Middle frontal gyrus (tissue), 1 donor: ENCODE results near the gene ADCY2.

Source experiments
- DNase-seq: peaks from one replicate; pipeline ENCODE4 v3.0.0-alpha.2; 2015; ENCODE audit warnings: low spot score; ENCODE audit errors: extremely low spot score

Gene ADCY2

GRCh38 chr5:7501061-7501460 lies 105.1 kb downstream of the ADCY2 start:
- no peak for DNase-seq

DNA sequence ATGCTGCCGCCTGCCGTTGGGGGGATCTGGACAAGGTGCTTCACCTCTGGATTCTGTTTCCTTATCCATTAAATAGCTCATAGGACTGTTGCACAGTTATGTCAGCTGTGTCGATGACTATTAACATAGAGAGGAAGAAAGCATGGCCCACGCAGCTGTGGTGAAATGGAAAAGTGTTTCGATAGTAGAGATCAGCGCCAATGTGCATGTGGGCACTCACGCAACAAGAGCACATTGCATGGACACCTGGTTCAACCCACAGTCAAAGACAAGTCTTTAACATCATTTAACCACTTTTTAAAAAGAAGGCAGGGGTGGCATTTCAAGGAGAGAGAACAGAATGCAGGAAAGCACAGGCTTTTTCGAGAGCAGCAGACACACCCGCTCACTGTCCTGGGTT lies 107.6 kb downstream of the ADCY2 start:
- no peak for DNase-seq

DNA sequence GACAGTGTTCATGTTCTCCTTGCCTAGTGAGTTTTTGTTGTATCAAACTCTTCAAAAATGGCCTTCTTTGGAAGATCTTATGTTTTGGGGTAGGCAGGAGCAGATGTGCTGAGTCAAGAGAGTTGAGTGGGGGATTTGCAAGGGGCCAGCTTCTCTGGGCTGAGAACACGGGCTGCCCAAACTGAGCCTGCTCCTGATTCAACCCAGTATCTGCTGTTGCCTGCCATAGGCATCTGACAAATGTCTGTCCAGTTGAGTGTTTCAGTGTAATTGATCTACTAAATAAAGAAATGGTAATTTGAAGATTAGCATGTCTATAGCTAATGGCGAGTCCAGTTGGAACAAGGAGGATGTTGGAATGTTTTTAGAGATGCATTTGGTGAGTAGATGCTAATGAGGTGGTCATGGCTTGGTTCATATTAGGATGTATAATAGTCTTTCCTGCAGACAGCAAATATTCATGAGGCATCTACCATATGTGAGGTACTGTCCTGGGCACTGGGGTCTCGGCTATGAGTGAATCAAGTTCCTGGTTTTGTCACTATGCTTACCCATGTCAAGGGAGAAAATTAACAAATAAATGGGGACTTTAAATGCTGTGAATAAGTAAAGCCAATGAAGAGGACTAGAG lies 119.5 kb downstream of the ADCY2 start:
- no peak for DNase-seq

DNA sequence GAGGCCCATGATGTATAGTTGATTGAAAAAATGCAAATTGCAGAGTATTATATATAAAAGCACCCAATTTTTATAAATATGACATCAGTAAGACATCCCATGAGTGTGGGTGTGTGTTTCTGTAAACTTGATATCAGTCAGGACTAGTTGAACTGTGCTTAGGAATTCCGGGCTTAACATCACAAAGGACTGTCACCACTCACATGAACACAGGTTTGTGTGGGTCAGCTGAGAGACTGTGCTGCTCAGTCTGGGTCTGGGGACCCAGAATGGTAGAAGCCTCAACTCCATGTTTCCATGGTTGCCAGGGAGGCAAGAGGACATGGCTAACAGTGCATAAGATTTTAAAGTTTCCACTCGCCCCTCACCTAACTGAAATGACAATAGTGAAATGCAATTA lies 120.3 kb downstream of the ADCY2 start:
- DNase-seq = no peak

DNA sequence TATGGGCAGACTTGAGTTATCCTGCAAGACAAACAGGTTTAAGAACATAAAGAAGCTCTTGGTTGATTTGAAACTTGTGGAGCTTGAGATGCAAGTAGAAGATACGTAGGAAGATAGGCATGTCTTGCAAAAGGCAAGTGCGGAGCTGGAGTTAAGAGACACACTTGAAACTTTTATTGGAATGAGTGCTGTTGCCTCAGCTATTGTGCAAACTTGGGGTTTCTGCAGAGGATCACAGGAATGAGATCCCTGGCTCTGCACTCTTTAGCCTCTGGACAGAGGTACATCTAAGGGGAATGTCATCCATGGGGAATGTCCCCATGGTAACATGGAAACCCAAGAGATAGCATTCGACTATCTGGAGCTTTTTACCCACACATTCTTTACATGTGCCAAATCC lies 121.1 kb downstream of the ADCY2 start:
- DNase-seq = no peak

GRCh38 chr5:7518947-7519560 lies 123.1 kb downstream of the ADCY2 start:
- no peak for DNase-seq

- DNase-seq = no peak
Measured at GRCh38 chr5:7519564-7519963, 123.6 kb downstream of the ADCY2 start.

GRCh38 chr5:7529880-7530279 lies 133.9 kb downstream of the ADCY2 start:
- DNase-seq = no peak

GRCh38 chr5:7533941-7534340 lies 138.0 kb downstream of the ADCY2 start:
- DNase-seq = no peak

- DNase-seq = no peak
Measured at GRCh38 chr5:7534505-7534904, 138.6 kb downstream of the ADCY2 start.

DNA sequence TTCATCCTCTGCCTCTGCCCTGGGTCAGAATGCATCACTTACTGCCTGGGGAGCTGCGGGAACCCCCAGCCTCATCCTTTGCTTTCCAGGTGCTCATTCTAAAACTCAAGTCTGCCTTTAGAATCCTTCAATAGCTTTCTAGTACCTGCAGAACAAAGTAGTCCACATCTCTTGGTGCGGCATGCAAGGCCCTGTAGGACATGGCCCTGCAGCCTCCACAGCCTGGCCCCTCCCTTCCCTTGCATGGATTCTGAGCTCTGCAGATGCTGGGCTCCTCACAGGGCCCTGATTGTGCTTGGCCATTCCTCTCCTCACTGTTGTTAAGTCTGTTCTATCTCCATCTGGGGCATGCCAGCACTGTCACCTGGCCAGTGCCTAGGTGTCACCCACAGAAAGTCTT lies 141.6 kb downstream of the ADCY2 start:
- no peak for DNase-seq

GRCh38 chr5:7539571-7539970 lies 143.6 kb downstream of the ADCY2 start:
- DNase-seq = peak; percentile 2

DNA sequence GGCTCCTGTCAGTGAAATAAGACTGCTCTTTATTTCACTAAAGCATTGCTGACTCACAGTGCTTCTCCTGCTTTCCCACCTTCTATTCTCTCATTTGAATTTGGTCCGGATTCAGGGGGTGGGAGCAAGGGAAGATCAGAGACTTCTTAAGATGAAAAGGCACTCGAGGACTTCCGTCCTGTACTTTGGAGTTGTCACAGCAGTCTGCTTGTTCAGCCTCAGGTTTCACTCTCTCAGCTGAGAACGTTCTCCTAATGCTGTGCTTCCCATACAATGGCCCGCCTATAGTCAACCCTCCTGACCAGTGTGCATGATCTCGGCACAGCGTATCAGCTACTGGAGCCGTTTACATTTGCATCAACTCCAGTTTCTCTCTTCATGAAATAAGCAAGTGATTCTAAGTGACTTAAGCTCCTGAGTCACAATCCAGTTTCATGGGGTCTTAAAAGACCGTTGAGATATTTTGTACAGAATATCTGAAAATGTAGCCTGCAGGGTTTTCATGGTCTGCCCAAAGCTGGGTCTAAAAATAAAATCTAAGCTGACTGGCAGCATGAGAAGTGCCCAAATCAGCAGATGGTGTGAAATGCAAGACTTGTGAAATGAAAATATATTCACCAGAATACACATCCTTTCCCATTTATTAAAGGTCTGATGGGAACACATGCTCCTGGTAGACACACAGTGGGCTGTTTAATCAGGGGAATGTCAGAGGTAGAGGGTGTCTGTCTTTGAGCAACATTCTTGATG lies 145.0 kb downstream of the ADCY2 start:
- no peak for DNase-seq

DNA sequence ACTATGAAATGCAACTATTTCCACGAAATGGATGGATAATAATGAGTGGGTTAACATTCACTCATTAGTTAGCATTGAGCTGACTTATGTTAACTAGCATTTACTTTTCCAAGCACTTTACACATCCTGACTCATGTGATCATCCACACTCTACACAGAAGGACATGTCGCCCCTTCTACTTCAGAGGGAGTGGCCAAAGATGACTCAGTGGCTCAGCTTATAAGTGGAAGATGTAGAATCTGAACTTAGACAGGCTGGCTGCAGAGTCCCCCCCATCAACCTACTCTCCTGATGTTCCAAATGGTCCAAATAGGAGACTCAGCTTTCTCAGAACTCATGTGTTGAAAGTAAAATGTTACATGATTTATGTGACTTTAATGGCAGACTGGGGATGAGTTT lies 146.0 kb downstream of the ADCY2 start:
- no peak for DNase-seq

DNA sequence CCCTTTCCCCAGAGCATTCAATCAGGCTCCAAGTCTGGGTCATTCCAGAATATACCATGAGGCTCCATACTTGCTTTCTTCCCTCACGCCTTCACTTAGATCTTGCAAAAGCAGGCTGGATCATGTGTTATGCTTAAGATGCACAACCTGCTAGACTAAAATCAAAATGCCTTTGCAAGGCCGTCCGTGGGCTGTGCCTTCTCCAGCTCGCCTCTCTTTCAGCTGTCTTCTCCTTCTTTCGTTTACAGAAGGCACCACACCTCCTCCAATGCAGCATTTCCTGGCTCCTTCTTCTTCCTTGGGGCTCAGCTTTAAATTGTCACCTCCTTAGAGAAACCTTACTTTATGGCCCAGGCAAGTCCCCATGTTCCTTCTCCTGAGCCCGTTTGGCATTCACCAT lies 150.6 kb downstream of the ADCY2 start:
- no peak for DNase-seq

DNA sequence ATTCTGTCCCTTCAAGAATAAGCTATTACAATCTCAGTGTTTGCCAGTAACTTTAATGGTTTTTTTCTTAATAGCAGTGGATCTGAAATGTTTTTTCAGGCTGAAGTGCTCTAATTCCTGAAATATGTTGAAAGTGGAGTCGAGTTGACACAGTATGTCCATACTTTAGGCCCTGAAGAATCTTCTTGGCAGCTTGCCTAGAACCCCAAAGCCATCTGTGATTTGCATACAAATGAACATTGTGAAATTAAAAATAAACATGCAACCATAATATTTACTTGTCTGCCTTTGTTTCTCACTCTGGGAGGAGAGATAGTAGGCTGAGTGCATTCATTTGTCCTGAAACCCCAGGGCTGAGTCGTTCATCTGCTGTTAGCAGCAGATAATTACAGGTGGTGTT lies 152.7 kb downstream of the ADCY2 start:
- no peak for DNase-seq

- DNase-seq = no peak
Measured at GRCh38 chr5:7565559-7565958, 169.6 kb downstream of the ADCY2 start.

GRCh38 chr5:7576023-7576715 lies 180.2 kb downstream of the ADCY2 start:
- peak; percentile 59 for DNase-seq

- no peak for DNase-seq
Measured at GRCh38 chr5:7577381-7577780, 181.4 kb downstream of the ADCY2 start.

DNA sequence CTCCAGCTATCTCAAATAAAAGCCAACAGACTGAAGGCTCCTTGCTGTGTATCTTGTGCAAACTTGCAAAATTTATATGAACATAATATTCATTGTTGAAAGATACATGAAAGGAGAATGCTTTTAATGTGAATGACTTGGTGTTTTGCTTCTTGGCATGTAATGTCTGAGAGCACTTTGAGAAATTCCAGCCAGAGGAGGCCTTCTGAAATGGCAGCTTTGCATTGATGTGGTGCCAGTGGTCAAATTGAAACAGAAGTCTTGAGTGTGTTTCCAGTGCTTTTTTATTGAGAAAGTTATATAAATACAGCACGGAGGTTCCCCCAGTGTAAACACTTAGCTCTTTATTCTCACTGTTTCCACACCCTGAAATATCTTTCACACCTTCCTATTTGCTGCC lies 182.1 kb downstream of the ADCY2 start:
- DNase-seq = no peak

DNA sequence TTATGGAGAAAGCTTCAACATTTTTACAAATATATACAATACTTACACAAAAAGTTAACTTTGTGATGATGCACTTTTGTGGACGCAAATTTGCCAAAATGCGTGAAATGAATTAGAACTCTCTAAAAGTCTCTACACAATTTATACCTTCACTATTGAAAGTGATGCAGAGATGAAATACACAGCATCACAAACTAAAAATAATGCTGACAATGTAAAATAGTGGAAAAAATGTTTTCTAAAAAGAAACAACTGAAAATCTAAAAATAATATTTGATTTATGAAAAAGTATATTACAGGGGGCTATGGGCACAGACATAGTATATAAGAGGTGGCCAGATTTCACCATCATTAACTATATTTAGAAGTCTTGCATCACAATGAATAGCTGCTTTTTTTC lies 188.8 kb downstream of the ADCY2 start:
- no peak for DNase-seq

DNA sequence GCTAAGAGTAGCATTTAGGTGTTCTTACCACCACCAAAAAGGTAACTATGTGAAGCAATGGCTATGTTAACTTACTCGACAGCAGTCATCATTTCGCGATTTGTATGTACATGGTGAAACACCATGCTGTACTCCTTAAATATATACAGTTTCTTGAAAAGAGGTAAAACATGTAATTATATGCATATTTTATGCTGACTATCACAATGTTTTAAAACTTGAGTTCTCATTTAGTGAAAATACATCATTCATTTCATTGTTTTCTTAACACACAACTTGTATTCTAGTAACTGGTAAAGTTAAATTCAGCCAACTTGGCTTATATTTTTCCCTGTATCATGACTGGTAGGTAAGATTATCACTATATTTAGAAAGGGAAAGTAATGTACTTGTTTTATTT lies 189.9 kb downstream of the ADCY2 start:
- DNase-seq = no peak
